Inferior parietal cortex (tissue), 1 donor: Measurements from ENCODE around the gene MEIS1.

Experiments
- DNase-seq: peaks from one replicate; pipeline ENCODE4 v3.0.0-alpha.2; 2016; ENCODE audit errors: extremely low spot score

MEIS1 gene

DNA sequence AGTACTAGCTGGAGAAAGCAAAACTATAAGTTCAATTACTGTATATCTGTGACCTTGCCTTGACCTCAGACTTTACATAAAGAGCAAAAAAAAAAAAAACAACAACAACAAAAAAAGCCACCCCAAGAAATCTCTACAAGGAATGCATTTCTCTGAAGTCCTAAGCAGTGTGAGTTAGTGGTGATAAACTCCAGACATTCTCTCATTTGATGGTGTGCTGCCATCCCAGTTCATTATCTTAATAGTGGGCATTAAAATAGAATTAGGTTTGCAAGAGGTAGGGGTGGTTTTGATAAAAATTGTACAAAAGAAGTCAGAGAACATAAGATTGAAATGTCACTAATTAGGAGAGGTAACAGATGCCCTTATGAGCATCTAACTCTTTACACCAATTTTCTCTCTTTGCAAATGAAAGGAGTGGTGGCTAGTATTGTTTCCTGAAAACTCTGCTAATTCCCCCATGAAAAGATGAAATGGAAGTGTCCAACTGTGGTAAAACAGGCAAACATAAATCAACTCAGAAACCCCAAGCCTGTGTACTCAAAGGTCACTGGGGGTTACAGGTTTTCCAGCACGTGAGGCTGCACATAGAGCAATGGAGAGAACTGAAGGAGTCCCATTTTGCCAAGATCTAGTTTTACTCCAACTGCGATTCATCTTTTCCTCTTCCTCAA lies 131.9 kb downstream of the MEIS1 start:
- no peak for DNase-seq

- no peak for DNase-seq
Measured at GRCh38 chr2:66567729-66568128, 132.8 kb downstream of the MEIS1 start.

DNA sequence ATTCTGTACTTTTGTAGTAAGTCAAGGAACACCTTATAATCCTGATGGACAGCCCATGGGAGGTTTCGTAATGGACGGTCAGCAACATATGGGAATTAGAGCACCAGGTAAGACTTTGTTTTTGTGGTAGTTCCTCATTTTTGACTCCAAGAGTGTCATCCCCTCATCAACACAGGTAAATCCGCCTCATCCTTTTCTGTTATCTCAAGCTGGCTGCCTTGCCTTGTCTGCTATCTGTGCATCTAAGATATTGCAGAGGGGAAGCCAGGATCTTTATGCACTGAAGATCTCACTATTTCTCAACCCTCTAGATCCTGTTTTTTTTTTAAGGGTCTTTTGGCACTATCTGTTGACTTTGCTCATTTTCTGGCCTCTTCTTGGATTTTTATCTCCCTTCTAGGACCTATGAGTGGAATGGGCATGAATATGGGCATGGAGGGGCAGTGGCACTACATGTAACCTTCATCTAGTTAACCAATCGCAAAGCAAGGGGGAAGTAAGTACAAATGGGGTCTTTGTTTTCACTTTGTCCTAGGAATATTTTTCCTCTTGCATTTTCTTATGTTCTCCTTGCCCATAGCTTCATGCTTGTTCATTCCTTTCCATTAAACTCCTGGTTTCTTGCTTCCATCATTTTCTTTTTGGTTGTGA lies 133.8 kb downstream of the MEIS1 start:
- no peak for DNase-seq

- DNase-seq: no peak
Measured at GRCh38 chr2:66569321-66569851, 134.5 kb downstream of the MEIS1 start.

- DNase-seq: no peak
Measured at GRCh38 chr2:66569974-66570373, 135.0 kb downstream of the MEIS1 start.

- DNase-seq: no peak
Measured at GRCh38 chr2:66570471-66570870, 135.5 kb downstream of the MEIS1 start.

GRCh38 chr2:66571918-66572317 lies 137.0 kb downstream of the MEIS1 start:
- no peak for DNase-seq

- no peak for DNase-seq
Measured at GRCh38 chr2:66572391-66572790, 137.5 kb downstream of the MEIS1 start.

DNA sequence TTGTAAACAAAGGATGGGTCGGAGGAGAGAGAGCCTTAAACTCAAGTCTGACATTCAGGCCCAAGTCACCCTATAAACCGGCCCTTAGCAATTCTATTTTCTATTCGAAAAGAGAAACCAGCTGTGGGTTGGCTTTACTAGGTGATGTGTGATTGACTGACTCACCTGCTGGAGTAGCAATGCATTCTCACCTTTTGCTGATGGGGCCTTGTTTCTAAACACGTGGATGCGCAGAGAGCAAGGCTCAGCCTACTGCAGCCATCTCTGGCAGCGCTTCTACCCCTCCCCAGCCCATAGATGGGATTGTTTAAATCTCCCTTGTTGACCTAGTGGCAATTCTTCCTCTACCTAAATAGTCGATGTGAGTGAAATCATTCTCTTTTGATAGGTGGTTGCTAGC lies 138.5 kb downstream of the MEIS1 start:
- DNase-seq: no peak

DNA sequence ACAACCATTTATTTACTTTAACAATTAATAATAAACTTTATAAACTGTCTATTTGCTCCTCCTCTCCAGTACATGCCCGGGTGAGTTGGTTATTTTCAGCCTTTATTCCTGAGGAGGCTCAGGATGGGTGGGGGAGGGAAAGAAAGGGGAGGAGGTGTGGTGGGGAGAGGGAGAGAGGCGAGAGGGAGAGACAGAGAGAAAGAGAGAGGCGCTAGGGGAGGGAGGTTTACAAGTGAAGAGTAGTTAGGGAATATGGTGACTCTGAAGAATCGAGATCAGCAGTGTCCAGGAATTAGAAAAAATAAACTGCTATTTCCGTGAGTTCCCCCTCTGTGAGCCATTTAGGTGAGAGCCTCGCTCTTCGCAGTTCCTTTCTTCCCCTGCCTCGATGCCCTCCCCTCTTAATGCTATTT lies 138.9 kb downstream of the MEIS1 start:
- DNase-seq: no peak

- DNase-seq: peak; percentile 78
Measured at GRCh38 chr2:66574701-66575624, 140.0 kb downstream of the MEIS1 start.

DNA sequence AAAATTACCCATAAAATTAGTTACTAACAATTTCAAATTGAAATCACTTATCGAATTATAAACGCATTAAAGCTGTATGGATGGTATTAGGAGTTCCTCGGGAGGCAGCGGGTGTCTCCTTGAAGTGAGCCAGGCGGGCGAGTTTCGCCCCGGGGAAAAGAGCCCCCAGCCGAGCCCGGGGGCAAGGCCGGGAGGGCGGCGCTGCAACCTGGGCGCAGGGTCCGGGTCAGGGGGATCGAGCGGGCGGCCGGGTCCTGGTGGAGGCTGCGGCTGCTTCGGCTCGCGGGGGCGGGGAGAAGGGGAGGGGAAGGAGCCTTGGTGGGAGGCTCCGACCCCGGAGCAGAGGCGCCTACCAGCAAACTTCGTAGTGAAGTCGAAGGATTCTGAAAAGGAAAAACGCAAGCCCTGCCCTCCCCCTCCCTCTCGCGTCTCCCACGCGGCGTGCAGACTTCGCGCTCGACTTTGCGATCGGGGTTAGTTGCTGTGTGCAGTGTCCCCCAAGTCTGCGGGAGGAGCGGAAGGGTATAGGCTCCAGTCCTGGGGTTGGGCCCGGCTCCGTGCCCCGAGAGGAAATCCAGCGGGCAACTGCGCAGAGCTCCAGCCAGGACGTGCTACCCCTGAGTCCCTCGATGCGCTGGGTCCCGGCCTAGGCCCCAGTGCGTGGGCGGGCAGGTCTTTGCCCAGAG lies 140.8 kb downstream of the MEIS1 start:
- no peak for DNase-seq

DNA sequence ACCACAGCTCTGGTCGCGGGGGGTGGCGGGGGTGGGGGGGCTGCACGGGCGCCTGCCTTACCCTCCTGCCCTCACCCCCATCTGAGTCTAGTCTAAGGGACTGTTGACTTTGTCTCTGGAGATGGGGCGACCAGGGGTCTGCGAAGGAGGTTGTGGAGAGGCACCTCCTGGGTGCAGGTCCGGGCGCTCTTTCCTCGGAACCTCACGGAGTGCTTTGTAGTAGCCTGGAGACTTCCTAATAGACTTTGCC lies 141.3 kb downstream of the MEIS1 start:
- DNase-seq: no peak

DNA sequence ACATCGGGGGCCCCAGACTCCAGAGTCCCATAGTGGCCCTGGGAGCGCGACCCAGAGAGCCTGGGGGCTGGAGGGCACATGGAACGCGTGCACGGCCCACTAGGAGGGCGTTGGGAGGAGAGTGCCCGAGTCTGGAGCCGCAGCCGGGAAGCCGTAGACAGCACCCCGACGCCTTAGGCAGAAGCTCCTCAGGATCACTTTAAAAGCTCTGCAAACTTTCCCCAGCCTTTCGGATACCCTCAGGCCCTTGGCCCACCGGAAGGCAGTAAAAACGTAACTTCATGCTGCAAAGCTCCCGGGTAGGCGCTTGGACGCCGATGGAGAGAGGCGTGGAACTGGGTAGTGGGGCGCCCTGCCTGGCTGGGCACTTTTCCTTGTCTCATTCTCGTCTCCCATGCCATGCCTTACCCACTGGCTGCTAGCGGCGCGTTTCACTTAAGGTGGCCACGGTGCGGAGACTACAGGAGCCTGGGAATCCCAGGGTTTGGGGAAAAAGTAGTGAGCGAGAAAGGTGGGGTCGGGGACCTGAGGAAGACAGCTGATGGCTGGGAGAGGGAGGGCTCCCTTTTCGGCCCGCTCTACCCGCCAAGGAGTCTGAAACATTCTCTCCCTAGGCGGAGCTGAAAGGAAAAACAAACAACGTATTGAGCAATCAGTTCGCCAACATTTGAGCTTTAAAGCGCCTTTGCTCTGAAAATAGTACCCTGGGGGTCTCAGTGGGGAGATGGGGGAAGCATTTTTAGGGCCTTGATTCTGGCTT lies 141.8 kb downstream of the MEIS1 start:
- no peak for DNase-seq

DNA sequence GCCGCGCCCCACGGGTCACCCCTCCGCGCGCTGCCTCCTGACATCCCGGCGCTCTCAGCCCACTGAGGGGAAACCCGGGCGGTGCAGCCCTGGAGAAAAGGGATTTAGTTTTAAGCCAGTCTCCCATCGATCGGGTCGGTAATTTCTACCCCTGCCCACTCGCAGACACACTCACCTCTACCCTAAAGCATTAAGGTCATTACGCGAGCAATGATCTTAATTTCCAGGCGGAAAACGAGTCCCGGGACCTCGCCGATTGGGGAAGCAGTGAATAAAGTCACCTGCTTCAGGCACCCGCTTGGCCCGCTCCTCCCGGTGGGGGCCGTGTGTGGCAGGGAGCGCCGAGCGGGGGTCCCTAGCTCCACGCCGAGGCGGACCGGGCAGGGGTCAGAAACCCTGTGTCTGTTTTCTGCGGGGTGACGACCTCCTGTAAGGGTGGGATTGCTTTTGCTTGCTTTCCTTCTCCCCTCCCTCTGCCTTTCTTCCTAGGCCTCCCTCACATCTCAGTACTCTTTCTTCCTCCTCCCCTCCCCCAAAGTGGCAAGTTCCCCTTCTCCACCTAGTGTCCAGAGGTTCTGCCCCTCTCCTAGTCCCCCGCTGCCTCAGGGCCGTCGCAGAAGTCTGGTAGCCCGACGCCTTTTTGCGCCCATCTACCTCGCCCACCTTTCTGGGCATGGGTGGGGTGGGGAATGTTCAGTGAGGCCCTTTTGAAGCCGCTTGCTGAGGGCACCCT lies 142.6 kb downstream of the MEIS1 start:
- no peak for DNase-seq

DNA sequence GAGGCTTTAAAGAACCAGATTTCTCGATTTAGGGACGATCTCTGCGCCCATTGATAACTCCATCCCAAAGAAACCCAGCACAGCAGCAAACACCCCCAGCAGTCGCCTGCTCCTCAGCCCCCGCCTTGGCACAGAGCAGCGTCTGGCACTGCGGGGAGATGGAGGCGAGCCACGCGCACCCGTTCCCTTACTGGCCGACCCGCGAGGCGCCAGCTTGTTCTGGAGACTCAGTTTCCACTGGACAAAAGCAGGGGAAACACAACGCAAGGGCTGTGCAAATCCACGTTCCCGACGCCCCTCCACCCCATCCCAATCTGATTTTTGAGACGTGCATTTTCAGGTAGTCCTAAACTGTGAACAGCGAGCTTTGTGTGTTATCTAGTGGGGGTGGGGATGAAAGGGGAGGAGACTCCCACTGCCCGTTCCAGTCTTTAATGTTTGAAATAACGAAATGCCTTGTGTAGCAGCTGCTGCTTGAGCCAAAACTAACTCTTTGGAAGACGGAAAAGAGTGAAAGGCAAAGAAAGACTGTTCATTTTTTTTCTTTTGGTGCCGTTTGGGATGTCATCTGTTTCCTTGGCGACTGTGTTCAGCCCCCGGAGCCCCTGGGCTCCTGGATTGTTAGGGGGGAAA lies 143.2 kb downstream of the MEIS1 start:
- DNase-seq: no peak

DNA sequence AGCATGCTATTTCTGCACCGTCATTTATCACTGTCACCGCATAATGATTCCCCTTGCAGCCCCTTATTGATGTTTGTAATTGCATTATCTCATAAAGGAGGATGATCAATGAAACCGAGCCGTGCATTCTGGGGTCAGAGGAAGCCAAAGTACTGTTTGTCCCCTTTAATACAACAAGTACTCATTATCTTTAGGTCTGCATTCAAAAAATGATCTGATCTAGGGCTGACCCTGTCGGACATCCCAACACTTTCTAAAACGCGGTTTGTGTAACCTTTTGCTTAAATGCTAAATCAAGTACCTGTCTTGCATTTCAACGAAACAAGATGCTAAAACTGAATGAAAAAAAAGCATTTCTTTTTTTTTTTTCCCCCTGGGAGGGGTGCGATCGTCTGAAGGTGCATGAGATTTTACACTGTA lies 143.8 kb downstream of the MEIS1 start:
- no peak for DNase-seq

DNA sequence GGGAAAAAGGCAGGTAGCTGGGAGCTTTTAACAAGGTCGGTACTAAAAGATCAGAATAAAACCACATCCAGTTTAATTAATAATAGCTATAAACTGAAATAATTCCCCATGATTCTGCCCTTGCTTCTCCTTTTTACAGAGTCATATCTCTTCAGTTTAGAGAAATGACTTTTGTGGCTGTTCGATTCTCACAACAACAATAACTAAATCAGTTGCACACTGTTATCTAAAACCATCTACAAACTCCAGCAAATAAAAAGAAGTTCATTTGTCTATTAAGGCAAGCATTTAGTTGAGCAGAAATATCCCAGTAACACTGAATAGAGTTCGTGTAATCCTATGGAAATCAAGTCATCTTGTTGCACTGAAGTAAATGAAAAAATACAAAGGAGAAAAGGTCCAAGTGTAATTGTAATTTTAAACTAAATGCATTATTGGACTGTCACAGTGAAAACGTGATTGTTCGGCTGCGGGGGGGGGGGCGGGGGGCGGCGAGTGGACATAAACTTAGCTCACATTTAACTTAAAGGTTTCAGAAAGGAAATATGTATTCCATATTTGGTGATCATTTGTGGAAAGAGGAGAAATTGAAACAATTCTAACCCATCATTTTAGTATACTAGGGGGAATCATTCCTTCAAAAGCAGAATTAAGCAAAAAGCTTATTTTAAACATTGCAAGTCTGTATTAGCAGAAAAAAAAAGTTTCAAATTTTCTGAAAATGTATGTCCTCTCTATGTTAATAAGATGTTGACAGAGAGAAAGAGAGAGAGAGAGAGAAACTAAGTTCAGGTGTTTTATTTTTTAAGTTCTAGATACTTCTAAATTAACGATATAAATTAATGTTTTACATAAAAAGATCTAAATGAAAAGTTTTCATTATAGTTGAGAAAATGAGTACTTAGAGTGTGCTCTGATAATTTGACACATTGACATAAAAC lies 144.5 kb downstream of the MEIS1 start:
- no peak for DNase-seq
